Liver (tissue), 3 donors: ENCODE data around the gene RASGRF2.

Source experiments
- CTCF ChIP-seq: fragments of 150-350 bp; IDR thresholded peaks from 2 replicates; pipeline ENCODE4 v1.5.1; 2017; ENCODE audit warnings: improper control_type of control experiment, low read depth, low read length; ENCODE audit not compliant: missing input control
- FOXA1 ChIP-seq: IDR thresholded peaks from 2 replicates; pipeline ENCODE4 v1.6.1; 2016; ENCODE audit warnings: antibody characterized with exemption
- MAX ChIP-seq: IDR thresholded peaks from 2 replicates; pipeline ENCODE4 v1.6.1; 2016; ENCODE audit warnings: antibody characterized with exemption
- RAD21 ChIP-seq, 2 donors: IDR thresholded peaks; 2 replicates each; pipeline ENCODE4 v1.6.1; 2016; ENCODE audit warnings: antibody characterized with exemption in 2 of 2, mild to moderate bottlenecking in 2 of 2
- REST ChIP-seq: IDR thresholded peaks from 2 replicates; pipeline ENCODE4 v1.6.1; 2016; ENCODE audit warnings: antibody characterized with exemption, mild to moderate bottlenecking
- SP1 ChIP-seq: IDR thresholded peaks from 2 replicates; pipeline ENCODE4 v1.6.1; 2018; ENCODE audit warnings: antibody characterized with exemption, mild to moderate bottlenecking
- ZBTB33 ChIP-seq: IDR thresholded peaks from 2 replicates; pipeline ENCODE4 v1.6.1; 2016; ENCODE audit warnings: antibody characterized with exemption
- donor health status: healthy.
- donor health status: healthy.

GRCh38 chr5:80937584-80938356, 22.4 kb upstream of the RASGRF2 start:
- TF ChIP-seq SP1, result no peak
- TF ChIP-seq REST, result no peak
- no peak for TF ChIP-seq ZBTB33
- TF ChIP-seq RAD21 (IDR thresholded peaks at IDR 0.05), result no peak
- no peak for TF ChIP-seq CTCF
- TF ChIP-seq FOXA1, result no peak
- TF ChIP-seq MAX, result no peak
